Activated T-cell treated with anti-CD3 and anti-CD28 coated beads for 1 hour (primary cell): ENCODE measurements around the gene FOXD2.

Source experiments
- DNase-seq: peaks from one replicate; pipeline ENCODE4 v3.0.0-alpha.2; 2020; ENCODE audit warnings: low read depth

FOXD2 gene

DNA sequence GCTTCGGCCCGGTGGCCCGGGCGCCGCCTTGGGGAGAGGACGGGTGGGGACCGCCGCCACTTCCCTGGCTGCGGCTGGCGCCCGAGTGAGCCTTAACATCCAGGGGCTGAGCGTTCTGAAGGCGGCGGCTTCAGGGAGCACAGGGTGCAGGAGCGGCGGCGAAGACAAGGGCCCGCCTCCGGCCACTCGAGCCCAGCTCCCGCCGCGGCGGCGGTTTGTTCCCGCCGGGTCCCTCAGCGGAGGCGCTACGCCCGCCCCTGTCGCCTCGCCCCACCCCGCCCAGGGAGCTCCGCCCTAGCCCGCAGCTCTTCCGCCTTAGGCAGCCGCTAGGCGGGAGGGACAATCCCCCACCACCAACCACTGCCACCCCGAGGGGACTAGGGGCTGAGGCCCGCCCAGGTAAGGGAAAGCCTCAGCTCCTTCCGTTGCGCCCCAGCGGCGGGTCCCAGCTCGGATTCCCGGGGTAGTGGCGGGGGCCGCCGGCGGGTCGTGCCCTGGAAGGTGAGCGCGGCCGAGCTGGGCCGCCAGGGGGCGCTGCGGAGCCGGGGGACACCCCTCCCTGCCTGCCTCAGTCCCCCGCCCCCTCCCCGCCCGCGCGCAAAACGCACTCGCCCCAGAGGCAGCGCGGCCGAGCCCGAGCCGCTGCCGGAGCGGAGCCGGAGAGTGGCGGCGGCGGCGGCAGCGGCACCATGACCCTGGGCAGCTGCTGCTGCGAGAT lies at the start of gene FOXD2:
Gene FOXD2 (plus strand): TSS at position 598 of the 718 bp plus-strand sequence. CDS start 92 bp downstream, at position 690.
- peak; percentile 93 for DNase-seq

DNA sequence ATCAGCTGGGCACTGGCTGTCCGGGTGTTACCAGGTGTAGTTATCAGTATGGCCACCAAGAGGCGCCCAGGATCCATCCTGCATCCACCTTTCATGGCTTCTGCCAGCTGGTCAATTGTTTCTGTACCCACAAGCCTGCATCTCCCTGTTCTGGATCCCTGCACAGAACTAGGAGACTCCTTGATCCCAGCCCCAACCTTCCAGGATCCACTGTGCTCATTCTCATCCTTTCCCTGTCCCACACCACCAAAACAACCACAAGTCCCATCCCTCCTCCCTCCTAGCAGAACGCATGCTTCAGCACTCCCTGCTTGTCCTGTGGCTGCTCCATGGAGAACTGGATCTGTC lies 49.0 kb upstream of the FOXD2 start:
- peak; percentile 13 for DNase-seq

DNA sequence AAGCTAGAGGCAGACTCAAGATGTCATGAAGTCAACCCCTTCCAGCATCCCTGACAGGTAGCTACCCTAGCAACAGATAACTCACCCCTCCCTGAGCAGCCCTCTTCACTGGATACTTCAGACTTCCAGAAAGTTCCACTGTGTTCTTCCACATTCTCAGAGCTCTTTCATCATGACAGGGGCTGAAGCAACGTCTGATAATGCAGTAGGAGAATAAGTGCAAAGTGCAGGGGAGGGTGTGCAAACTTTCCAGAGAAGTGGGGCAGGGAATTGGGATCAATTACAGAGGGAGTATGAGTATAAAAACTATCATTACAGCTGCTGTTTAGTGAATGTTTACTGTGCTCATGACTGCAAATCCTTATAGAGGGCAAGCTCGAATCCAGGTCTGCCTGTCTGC lies 48.1 kb upstream of the FOXD2 start:
- no peak for DNase-seq

DNA sequence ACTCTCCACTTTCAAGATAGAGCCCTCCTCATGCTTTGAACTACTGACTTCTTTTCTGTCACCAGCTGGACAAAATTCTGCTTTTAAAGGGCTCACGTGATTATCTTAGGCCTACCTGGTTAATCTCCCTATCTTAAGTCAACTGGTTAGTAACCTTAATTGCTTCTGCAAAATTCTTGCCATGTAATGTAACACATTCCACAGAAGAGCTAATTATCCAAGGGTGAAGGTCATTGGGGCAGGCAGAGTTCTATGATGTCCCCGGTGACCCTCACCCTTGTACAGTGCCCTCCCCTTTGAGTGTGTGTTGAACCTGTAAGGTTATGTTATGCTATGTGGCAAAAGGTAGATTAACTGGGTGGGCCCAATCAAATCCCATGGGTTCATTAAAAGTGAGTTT lies 47.0 kb upstream of the FOXD2 start:
- no peak for DNase-seq

DNA sequence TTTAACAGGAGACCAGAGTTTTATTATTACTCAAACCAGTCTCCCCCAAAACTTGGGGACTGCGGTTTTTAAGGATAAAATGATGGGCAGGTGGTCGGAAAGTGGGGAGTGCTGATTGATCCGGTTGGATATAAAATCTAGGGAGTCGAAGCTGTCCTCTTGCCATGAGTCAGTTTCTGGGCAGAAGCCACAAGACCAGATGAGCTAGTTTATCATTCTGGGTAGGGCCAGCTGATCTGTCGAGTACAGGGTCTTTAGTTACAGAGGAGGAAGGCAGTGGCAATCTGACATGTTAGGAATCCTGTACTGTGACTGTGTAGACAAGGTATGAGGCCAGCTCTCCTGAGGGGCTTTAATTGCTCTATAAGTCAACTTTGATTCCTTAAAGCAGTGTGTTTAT lies 44.7 kb upstream of the FOXD2 start:
- no peak for DNase-seq

DNA sequence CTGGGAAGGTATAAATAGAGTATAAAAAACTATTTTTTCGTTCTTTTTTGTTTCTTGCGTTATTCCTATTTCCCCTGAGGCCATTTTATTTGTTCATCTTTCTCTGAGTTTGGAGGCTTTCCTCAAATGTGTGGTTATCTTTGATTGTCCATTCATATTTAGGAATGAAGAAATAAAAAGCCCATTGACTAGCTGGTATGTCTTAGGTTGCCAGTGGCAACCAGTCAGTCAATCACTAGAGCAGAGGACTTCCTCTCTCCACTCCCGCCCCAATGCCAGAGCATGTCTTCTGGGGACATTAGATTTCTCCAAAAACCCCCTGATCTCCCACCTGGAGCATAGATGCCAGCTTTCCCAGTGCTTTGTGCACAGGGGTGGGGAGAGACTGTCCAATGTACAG lies 42.4 kb upstream of the FOXD2 start:
- DNase-seq = no peak

DNA sequence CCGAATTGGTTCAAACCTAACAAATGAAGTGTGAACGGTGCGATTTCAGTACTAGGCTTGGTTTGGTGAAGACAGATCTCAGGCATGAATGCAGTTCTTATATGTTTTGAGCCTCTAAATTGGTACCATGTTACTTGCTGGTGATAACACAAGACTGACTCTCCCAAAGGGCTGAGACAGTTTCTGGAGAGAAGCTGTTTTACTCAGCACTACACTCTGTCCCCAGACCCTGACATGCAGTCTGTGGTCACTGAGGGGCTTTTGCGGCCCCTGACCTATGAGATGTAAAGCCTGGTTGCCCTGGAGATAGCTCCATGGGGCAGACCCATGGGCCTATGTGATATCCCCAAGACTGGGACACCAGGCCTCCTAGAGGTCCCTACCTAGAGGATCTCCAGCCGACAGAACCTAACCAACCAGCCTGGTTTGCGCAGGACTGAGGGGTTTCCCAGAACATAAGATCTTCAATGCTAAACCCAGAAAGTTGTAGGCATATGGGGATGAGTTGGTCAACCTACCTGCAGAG lies 41.1 kb upstream of the FOXD2 start:
- no peak for DNase-seq

DNA sequence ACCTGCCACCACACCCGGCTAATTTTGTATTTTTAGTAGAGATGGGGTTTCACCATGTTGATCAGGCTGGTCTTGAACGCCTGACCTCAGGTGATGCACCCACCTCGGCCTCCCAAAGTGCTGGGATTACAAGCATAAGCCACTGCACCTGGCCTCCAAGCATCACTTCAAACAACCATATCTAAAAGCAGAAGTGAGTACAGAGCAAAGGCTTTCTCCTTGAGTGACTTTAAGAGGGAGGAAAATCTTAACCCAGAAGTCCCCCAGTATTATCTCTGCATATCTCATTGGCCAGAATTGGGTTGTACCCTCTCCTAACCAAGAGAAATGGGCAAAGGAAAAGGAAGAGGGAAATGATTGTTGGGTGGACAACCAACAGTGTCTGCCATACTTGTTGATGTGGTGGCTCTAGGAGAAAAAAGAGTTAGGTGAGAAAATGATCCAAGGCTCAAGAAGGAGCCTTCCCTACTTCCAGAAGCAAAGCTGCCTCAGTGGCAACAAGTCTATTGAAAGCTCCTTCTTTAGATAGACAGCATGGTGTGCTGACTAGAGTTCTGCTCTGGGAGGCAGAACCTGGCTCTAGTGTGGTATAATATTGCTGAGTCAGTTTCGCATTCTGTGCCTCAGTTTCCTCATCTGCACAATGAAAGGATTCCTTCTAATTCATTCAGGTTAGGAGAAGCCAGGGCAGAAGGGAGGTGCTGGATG lies 38.6 kb upstream of the FOXD2 start:
- no peak for DNase-seq

DNA sequence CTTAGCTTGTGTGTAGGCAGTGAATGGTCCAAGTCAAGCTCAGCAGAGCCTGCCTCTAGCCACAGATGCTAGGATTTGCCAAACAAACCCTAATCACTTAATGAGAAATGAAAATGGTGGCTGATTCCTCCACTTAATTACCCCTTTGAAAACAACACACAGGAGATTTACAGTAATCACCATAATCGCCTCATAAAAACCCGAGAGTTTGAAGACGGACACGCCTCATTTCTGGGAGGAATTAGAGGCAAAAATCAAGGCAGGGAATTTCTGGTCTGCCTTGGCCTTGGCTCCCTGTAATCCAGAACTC lies 38.0 kb upstream of the FOXD2 start:
- no peak for DNase-seq

DNA sequence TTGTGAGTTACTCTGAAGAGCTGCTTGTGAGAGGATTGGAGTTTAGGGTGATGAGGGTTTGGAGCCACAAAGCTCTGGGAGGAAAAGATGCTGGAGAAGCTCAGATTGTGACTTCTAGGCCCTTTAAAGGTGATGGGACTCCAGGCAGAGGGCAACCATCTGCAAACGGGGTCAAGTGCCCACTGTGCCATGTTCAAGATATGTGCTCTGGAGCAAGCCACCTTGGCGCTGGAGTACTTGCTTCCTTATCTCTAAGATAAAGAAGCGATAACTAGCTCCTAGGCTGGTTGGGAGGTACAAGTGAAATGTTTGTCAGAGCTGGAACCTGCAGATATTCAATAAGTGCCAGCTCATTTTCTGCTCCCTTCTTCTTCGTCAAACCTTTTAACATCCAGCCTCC lies 36.1 kb upstream of the FOXD2 start:
- no peak for DNase-seq

DNA sequence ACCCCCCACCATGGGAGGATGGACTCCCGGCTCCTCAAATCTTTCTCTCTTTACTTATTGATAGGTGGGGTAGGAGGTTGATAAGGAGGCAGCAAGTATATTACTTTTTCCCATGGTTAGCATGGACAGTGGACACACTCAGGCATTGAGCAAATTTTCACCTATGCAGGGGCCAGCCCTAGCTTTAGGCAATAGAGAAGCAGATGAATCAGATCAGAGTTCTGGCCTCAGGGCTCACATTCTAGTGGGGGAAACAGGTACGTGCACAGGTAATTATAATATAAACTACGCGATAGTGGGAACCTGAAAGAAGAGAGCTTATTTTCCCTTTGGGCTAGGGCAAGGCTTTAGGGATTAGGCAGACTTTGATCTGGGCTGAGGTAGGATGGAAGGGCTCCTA lies 35.3 kb upstream of the FOXD2 start:
- DNase-seq = no peak

DNA sequence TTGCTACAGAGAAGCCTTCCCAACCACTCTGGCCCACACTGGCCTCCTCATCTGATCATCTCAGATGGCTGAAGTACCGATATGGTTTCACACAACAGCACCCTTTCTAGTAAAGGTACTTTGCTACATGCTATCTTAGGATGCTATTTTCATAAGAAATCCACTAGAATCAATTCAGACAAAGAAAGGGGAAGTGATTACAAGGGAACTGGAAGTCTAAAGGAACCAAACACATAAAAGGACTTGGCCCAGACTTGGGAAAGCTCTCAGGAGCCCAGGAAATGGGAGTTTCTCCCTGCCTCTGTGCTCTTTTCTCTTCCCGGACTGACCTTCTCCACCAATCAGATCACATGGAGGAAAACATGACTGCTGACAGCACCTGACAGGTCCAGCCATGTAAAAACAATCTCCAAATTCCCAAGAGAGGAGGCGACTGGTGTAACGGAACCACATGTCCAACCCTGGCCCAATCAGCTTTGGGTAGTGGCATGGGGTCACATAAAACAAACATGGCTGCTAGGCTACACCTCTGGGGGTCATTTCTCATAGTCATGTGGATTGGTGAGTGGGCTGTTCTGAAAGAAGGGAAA lies 34.4 kb upstream of the FOXD2 start:
- no peak for DNase-seq

DNA sequence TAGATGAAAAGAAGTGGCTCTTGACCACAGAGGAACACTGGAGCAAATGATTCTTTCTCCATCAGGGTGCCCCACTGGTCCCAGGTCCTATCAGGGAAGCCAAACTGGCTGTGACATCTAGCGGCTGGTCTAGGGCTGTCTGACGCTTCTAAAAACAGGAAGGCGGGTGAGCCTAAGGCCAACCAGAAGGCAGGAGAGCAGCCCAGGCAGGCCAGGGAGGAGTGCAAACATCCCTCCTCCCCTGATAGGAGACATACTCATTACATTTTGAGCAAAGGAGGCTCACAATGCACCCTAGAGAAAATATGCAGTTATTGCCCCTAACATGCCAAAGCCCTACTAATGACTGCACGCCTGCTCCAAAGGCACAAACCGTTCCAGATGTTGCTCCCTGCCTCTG lies 32.1 kb upstream of the FOXD2 start:
- DNase-seq = no peak

DNA sequence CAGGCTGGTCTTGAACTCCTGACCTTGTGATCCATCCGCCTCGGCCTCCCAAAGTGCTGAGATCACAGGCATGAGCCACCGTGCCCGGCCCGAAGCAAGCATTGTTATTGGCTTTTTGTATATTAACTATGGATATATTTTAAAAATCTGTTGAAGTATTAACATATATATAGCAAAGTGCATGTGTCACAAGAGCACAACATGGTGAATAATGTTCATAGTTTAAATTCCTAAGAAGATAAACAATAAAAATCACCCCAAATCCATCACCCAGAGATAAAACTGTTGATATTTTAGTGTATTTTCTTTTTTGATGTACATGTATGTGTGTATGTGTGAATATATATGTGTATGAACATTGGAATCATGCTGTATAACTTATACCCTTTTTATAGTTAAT lies 30.9 kb upstream of the FOXD2 start:
- no peak for DNase-seq

DNA sequence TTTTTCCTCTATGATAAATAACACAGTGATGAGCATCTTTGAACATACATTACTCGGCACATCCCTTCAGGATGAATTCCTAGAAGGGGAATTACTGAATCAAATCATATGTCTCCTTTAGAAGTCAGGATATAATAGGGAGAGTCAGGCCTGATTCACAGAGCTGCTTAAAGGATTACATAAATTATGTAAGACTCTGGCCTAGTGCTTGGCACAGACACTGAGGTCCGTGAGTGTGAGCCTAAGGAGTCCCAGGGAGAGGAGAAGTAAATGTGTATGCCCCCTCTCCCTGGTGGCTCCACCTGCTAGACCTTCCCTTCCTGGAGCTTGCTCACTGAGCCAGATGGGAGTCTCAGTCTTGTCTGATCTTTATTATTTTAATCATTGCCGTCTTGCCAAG lies 30.4 kb upstream of the FOXD2 start:
- no peak for DNase-seq

DNA sequence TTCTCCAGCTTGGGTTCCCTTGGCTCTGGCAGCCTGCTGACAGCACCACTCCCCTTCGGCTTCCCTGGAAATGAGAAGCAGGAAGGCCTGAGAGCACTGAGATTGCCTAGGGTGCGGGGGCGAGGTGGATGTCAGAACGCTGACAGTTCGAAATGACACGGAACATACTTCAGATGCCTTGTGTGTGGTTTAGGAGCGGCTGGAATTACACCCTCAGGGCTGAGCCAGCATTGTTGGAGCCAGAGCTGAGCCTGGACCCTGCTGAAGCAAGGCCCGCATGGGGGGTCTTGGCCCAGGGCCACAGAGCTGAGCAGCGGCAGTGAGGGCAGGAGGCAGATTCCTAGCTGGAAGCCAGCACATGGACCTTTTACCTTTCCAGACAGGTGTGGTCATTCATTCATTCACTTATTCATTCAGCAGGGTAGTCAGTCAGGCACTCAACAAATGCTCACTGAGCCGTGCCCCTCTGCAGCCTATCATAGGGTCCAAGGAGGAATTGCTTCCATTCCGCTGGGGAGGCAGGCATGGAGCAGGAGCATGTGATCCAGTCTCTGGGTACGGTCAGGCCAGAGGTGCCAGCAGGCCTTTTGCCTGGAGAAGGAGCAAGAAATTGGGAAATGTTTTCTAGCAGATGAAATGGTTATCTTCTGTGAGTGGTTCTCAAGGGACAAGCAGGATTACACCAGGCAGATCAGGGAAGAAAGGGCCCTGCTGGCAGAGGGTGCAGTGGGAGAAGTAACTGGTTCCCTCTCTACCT lies 28.4 kb upstream of the FOXD2 start:
- DNase-seq = no peak

DNA sequence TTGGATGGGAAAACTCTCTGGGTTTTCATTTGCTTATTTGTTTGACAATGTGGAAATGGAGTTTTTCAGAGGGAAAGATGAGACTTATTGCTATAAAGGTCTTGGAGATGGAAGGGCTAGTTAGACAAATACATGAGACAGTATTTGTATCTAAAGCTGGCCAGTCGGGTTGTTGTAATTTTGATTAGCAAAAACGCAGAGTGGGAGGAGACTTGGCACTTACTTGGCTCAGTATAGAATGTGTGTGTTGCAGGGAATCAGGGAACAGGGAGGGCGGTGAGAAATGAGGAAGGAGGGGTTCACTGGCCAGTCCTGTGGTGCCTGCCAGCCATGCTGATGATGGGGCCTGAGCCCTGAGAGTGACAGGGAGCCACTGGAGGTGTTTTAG lies 27.8 kb upstream of the FOXD2 start:
- no peak for DNase-seq

DNA sequence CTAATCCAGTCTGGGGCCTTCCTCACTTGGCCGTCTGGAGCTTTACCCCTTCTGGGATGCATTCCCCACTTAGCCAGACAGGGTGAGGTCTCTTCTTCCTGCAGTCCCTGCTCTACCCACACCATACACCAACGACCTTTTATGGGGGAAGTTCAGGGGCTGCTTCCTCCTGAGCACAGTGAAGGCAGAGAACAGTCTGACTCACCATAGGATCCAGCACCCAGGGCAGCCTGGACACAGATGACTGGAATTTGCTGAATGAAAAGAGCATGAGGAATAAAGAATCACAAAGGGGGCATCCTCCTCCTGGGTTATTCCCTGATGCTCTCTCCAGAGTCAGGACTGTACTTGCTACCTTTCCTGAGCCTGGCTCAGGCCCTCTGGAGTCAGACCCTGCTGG lies 26.4 kb upstream of the FOXD2 start:
- no peak for DNase-seq

DNA sequence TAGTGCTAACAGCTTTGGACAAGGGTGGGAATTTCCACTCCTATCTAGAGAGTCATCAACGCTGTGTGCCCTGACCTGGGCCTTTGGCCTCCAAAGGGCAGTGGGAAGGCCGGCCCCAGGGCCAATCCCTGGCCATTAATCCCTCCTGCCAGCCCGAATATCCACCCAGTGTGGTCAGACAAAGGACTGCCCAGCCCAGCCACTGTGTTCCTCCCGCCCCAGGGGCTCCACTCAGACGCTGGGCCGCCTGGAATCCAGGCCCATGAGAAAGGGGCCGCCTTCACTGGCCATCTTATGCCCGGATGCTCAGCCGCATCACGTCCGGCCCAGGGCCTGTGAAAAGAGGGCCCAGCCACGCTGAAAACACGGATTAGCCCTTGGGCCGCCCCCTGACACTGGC lies 25.4 kb upstream of the FOXD2 start:
- DNase-seq = no peak

DNA sequence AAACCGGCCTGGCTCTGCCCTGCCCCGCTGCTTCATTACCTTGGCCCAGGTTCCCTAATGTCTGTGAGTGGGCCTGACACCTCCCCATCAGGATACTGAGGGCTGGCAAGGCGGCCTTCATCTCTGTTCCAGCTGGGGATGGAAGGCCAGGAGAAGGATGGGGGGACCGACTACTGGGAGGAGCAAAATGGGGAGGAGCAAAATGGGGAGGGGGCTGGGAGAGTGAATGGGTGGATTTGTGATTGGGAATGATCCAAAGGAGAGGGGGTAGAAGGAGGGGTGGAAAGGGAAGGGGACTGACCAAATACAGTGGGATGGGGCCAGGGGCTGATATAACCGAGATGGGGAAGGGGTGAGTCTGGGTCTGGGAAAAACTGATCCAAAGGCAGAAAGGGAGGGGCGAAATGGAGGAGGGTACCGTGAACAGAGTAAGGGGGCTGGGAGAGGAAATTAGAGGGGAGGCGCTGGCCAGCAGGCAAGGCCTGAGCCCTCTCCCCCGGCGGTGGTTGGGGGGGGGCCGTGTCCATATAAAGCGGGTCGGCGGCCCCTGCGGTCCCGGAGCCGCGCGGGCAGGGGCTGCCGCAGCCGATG lies 22.0 kb upstream of the FOXD2 start, which contains the start of gene FOXE3:
Gene FOXE3 (plus strand): TSS at position 558 of the 591 bp plus-strand sequence. CDS start 31 bp downstream, at position 589.
- no peak for DNase-seq

DNA sequence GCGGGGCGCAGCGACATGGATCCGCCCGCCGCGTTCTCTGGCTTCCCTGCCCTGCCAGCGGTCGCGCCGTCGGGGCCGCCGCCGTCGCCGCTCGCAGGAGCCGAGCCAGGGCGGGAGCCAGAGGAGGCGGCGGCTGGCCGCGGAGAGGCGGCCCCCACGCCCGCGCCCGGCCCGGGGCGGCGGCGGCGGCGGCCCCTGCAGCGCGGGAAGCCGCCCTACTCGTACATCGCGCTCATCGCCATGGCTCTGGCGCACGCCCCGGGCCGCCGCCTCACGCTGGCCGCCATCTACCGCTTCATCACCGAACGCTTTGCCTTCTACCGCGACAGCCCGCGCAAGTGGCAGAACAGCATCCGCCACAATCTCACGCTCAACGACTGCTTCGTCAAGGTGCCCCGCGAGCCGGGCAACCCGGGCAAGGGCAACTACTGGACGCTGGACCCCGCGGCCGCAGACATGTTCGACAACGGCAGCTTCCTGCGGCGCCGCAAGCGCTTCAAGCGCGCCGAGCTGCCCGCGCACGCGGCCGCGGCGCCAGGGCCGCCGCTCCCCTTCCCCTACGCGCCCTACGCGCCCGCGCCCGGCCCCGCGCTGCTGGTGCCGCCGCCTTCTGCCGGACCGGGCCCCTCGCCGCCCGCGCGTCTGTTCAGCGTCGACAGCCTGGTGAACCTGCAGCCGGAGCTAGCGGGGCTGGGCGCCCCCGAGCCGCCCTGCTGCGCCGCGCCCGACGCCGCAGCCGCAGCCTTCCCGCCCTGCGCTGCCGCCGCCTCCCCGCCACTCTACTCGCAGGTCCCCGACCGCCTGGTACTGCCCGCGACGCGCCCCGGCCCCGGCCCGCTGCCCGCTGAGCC lies 21.3 kb upstream of the FOXD2 start:
- no peak for DNase-seq
